Measurements from ENCODE around the gene VWA5A. TPM values are rescaled to one million over a fixed set of nuclear protein-coding genes. Genes with fewer than 3 reads are reported as not detected.
A peak's percentile ranks its signal among the peaks of the same experiment; 100 is the strongest.

Gene VWA5A
- total RNA-seq: 4.2 TPM
- long read RNA-seq, partial matches to known transcripts: 3 of 4 reads
- long read RNA-seq, other reads (novel, unspliced or antisense): 0 of 4 reads

DNA sequence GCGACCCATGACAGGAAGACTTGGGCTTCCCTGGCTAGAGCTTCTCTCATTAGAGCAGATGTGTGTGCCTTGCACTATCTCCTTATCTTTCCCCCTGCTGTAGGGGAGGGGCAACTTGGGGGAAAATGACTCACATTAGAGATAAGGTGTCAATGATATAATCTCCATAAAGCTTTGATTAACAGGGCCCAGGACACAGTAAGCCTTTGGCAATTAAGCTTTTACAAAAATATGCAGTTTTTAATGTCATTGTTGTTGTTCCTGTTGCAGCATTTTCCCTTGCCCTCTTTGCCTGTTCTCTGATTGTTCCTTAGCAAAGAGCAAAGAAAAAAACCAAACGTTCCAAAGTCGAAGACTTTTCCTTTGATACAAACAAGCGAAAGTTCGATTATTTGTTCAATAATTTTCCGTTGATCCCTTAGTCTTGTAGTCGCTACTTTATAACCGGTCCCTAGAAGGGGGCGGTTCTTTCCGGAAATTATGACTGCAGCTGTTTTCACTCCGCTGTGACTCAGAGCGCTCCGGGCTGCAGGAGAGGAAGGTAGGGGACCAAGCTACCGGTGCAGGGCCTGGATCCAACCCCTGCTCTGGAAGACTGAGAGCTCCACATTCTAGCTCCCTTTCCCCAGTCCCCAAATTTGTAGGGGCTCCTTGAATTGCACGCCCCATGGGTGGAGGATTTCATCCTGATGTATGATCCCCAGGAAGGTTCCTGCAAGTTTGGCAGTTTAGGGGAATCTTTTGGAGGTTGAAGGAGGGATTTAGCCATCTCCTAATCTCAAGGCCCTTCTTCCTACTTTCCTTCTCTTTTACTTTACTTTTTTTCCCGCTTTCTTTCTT, at the start of gene VWA5A:
VWA5A (plus strand) TSS at position 509 of the 840 bp plus-strand sequence. CDS start 2,062 bp downstream, outside the sequence.
- intact Hi-C loops (cut with DNase I): no loop called here
- ATAC-seq: peak; percentile 95
- peak; percentile 74 for DNase-seq (ENCODE audit: missing footprints)

GRCh38 chr11:124068601-124069110, 46.6 kb upstream of the VWA5A start:
- intact Hi-C loops (cut with DNase I): no loop called here
- no peak for ATAC-seq
- DNase-seq (ENCODE audit: missing footprints): no peak

DNA sequence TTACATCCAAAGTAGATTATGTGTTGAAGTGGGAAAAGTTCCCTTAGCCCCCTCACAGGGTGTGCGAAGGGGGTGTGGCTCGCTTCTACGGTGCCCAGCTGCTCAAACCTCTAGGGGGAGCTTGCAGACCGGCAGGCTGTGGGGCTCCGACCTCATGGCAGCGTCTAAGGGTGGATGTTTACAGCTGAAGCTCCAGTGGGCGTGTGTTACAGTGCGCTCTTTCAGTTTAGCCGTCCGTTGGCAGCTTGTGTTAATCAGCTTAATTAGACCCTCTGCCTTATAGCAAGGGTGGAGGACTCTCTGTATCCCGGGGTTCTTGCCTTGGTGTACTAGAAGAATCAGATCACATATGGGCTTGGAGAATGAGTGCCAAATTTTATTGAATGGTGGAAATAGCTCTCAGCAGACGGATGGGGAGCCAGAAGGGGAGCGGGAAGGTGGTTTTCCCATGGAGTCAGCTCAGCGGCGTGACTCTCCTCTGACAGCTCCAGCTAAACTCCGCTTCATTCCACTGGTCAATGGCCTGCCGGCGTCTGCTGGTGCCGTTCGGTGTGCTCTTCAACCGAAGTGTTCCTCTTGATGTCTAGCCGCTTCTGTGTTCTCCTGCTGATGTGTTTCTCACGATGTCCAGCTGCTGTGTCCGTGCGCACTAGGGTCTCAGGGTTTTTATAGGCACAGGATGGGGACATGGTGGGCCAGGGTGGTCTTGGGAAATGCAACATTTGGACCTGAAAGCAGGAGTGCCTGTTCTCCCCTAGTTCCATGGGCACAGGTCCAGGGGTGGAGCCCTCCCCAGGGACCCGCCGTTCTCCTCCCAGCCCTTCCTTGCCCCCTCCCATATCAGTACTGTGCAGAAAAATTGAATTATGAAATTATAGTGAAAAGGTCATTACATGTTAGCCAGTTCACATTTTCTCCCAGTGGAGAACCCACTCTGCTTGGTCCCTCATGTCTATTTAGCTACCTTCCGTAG, 45.5 kb upstream of the VWA5A start:
- intact Hi-C loops (cut with DNase I): loop anchor here (10.0 kb wide), 2 partner anchors 125 to 515 kb away; no protein-coding TSS in a partner anchor
- DNase-seq (ENCODE audit: missing footprints) (no peak), ATAC-seq (peak; percentile 64)

DNA sequence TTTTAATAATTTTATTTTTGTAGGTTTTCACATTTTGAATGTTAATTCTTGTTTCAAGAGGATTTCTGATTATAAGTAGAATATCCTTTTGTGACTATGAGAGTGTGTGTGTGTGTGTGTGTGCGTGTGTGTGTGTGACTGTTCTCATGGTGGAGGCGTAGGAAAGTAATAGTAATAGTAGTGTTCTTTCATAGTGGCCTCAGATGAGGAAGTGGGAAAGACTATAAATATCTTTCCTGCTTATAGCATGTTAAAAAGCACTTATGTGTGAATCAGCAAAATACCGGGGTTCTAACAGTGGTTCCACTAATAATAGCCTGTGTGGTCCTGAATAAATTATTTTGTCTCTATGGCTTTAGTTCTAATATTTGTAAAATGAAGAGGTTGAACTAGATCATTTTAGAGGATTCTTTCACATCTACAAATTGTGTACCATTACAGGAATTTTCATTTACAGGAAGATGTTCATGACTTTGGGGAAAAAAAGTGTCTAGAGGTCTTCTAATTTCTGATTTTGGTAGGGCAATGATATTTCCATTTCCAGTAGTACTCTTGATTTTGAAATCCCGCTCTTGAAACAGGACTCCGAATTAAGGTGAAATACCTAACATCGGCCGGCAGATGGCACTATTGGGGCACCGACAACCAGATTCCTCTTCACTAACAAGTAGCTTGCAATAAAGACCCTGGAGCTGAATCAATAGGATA, 44.2 kb upstream of the VWA5A start:
- ATAC-seq (no peak), DNase-seq (ENCODE audit: missing footprints) (no peak)
- intact Hi-C loops (cut with DNase I): loop anchor here (10.0 kb wide), 2 partner anchors 124 to 514 kb away; no protein-coding TSS in a partner anchor

DNA sequence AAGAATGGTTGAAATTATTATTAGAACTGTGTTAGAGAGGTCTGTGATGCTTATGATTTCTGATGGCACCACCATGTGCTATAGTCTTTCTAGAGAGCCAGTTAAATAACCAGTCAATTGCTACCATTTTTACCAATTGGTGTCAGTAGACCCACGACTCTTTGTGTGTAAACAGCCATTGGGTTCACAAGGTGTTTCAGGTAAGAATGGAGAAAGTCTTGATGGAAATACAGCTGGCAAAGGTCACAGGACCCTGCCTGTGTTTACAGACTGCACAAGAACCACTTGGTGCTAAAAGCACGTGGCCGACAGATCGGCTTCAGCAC, 43.7 kb upstream of the VWA5A start:
- intact Hi-C loops (cut with DNase I): loop anchor here (10.0 kb wide), 2 partner anchors 123 to 513 kb away; no protein-coding TSS in a partner anchor
- ATAC-seq (no peak), DNase-seq (ENCODE audit: missing footprints) (no peak)

DNA sequence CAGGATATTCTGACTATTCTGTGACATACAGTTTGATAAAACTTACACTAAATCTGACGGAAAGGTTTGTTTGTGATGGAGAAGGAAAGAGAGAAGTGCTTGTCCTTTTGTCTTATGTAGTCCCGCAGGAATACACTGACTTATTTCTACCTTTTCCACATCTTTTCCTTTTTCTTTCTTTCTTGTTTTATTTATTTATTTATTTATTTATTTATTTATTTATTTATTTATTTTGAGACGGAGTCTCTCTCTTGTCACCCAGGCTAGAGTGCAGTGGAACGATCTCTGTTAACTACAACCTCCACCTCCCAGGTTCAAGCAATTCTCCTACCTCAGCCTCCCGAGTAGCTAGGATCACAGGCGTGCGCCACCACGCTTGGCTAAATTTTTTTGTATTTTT, 43.1 kb upstream of the VWA5A start:
- DNase-seq (ENCODE audit: missing footprints) (no peak), ATAC-seq (no peak)
- intact Hi-C loops (cut with DNase I): loop anchor here (10.0 kb wide), 2 partner anchors 123 to 513 kb away; no protein-coding TSS in a partner anchor

DNA sequence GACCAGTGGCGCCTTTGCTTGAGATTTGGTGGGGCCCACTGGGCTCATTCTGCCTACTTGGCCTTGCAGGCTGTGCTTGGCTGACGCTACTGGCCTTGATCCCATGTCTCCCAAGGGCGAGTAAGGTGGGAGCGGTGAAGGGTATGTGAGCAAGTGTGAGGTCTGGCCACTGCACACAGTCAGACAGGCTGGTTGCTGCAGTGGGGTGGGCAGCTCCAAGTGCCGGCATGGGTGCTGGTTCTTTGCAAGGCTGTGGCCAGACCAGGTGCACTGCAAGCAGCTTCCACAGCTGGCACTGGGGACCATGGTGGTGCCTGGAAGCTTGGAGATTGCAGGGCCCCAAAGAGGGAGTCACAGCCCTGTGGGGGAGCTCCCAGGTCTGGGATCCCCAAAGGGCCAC, 40.7 kb upstream of the VWA5A start:
- ATAC-seq: no peak
- intact Hi-C loops (cut with DNase I): loop anchor here (10.0 kb wide), 2 partner anchors 120 to 510 kb away; no protein-coding TSS in a partner anchor
- DNase-seq (ENCODE audit: missing footprints): no peak

- intact Hi-C loops (cut with DNase I): loop anchor here (10.0 kb wide), 2 partner anchors 119 to 509 kb away; no protein-coding TSS in a partner anchor
- no peak for ATAC-seq
- DNase-seq (ENCODE audit: missing footprints): no peak
Measured at GRCh38 chr11:124075492-124075840, 39.8 kb upstream of the VWA5A start.

GRCh38 chr11:124075841-124076651, 39.2 kb upstream of the VWA5A start:
- DNase-seq (ENCODE audit: missing footprints): no peak
- intact Hi-C loops (cut with DNase I): loop anchor here (10.0 kb wide), 2 partner anchors 119 to 509 kb away; no protein-coding TSS in a partner anchor

GRCh38 chr11:124077266-124077665, 38.0 kb upstream of the VWA5A start:
- no peak for DNase-seq (ENCODE audit: missing footprints)
- ATAC-seq: no peak
- intact Hi-C loops (cut with DNase I): loop anchor here (10.0 kb wide), 2 partner anchors 118 to 508 kb away; no protein-coding TSS in a partner anchor

More at GRCh38 chr11:124075841-124076651, 39.2 kb upstream of the VWA5A start:
- ATAC-seq: no peak

GRCh38 chr11:124078591-124078990, 36.7 kb upstream of the VWA5A start:
- no peak for DNase-seq (ENCODE audit: missing footprints)
- intact Hi-C loops (cut with DNase I): loop anchor here (10.0 kb wide), 2 partner anchors 116 to 506 kb away; no protein-coding TSS in a partner anchor
- ATAC-seq: no peak

DNA sequence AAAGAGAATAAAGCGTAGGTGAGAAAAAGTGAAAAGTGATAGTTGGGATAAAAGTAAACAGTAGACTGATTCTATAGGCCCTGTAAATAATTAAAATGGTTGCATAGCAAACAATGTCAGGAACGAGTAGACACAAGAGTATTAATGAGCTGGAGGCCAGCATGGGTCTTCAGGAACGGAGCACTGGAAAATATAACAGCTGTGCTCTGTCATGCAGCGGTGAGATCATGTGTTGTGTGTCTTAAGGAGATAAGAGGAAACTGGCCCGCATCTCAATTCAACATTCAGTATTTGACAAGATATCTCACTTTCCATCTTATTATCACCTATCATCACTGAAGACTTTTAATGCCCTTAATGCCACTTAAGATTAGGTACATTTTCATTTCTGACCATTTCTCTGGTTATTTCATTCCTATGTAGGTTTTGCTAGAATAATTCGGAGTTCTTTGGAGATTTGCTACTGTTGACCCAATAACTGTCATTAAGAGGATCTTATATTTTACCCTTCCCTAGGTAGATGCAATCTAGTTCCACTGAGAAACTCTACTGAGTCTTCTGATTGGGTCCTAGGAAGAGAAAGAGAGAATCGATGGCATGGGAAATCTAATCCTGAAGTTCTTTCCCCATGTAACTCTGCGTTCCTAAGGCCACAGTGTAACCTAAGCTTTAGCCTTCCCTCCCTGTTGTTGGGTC, 35.5 kb upstream of the VWA5A start:
- DNase-seq (ENCODE audit: missing footprints) (no peak), ATAC-seq (no peak)
- intact Hi-C loops (cut with DNase I): loop anchor here (10.0 kb wide), 2 partner anchors 115 to 505 kb away; no protein-coding TSS in a partner anchor

GRCh38 chr11:124080327-124081001, 34.8 kb upstream of the VWA5A start:
- ATAC-seq (no peak), DNase-seq (ENCODE audit: missing footprints) (no peak)
- intact Hi-C loops (cut with DNase I): no loop called here

- no peak for DNase-seq (ENCODE audit: missing footprints)
- ATAC-seq: no peak
- intact Hi-C loops (cut with DNase I): no loop called here
Measured at GRCh38 chr11:124081483-124081882, 33.8 kb upstream of the VWA5A start.

- intact Hi-C loops (cut with DNase I): no loop called here
- no peak for DNase-seq (ENCODE audit: missing footprints)
- no peak for ATAC-seq
Measured at GRCh38 chr11:124082371-124082770, 32.9 kb upstream of the VWA5A start.

GRCh38 chr11:124085583-124085982, 29.7 kb upstream of the VWA5A start:
- DNase-seq (ENCODE audit: missing footprints): no peak
- ATAC-seq: no peak
- intact Hi-C loops (cut with DNase I): no loop called here
